AG04450 (cell line): Measurements from ENCODE around the gene FRG2. TPM values are rescaled to one million over a fixed set of nuclear protein-coding genes. Genes with fewer than 3 reads are reported as not detected.
"Not testable (repeated sequence)": the region's sequence is repeated elsewhere in the genome, so short reads cannot be mapped to it uniquely, and the experiment has no call there.

Experiments used
- CTCF ChIA-PET: fragments of 300-600, 350-600 bp; formaldehyde crosslinking; extraction: SDS; loops from one replicate; lab custom pipeline; 2022; ENCODE audit warnings: antibody characterized with exemption, inconsistent platforms; lab: Charles Lee
- POLR2A ChIA-PET: fragments of 350-600 bp; formaldehyde crosslinking; extraction: SDS; loops from one replicate; lab custom pipeline; 2021; ENCODE audit warnings: antibody characterized with exemption, inconsistent platforms; lab: Yijun Ruan, JAX
- DNase-seq: peaks from one replicate; pipeline ENCODE4 v3.0.0-alpha.2; 2011; ENCODE audit warnings: low read depth, low spot score
- H3K27ac ChIP-seq: one replicate; pipeline ENCODE4 v1.5.1; 2012; ENCODE audit warnings: low read depth, low read length, control low read depth
- H3K27me3 ChIP-seq: one replicate; pipeline ENCODE4 v1.6.0; 2012; ENCODE audit warnings: low read length; ENCODE audit not compliant: control insufficient read depth, insufficient read depth
- H3K4me3 ChIP-seq: 2 replicates; pipeline ENCODE4 v1.5.1; 2011; ENCODE audit warnings: mild to moderate bottlenecking, low read depth, low read length, control low read depth
- H3K9me3 ChIP-seq: 2 replicates; pipeline ENCODE4 v1.5.1; 2012; ENCODE audit warnings: low read length; ENCODE audit not compliant: control insufficient read depth, insufficient read depth
- polyA plus RNA-seq: library from polyadenylated mRNA; depleted of rRNA; stranded (reverse); fragments of >200 nt; gene quantifications from 2 replicates; pipeline ENCODE4 v1.2.3, GENCODE V29; 2011
- TF ChIP-seq, protein P1 (sequence below): IDR thresholded peaks from 2 replicates; pipeline ENCODE4 v1.5.1; 2011; ENCODE audit warnings: low read depth, low read length, control low read depth, inconsistent platforms

FRG2 gene
- polyA plus RNA-seq, 1 experiment: not detected

DNA sequence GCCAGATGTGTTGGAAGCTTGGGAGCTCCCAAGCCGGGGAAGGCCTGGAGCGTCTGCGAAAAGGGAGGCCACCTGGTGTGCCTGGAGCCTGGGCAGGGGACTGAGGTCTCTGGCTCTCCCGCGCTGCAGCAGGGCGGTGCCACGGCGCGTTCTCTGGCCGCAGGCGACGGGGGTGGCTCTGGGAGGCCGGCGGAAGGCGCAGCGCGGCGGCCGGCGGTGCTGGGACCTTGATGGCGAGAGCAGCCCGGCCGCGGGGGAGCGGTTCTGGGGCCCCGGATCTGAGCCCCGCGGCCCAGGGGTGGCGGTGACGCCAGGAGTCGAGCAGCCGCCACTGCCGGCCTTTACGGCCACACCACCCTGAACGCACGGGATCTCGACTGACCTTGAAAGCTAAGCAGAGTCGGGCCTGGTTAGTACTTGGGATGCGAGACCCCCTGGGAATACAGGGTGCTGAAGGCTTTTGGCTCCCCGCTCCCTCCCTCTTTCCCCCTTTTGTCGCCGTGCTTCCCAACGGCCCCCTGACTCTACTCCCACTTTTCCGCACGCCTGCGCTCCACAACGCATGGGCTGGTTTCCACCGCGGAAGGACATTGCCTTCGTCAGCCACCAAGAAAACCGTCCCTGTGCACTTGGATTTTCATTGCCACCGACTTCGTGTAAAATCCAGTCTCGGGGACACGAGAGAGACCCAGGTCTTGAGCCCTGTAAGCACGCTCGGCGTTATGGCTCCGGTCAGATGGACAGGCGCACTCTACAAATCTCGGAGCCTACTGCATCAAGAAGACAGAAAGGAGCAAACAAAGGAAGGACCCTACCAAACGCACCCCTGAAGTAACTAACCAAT, 9.5 kb downstream of the FRG2 start:
- no peak overlapping the region for H3K27ac ChIP-seq
- H3K4me3 ChIP-seq: no peak overlapping the region
- ChIA-PET POLR2A (no interaction called here), CTCF (no interaction called here)
- DNase-seq: no peak
- TF ChIP-seq, protein P1, sequence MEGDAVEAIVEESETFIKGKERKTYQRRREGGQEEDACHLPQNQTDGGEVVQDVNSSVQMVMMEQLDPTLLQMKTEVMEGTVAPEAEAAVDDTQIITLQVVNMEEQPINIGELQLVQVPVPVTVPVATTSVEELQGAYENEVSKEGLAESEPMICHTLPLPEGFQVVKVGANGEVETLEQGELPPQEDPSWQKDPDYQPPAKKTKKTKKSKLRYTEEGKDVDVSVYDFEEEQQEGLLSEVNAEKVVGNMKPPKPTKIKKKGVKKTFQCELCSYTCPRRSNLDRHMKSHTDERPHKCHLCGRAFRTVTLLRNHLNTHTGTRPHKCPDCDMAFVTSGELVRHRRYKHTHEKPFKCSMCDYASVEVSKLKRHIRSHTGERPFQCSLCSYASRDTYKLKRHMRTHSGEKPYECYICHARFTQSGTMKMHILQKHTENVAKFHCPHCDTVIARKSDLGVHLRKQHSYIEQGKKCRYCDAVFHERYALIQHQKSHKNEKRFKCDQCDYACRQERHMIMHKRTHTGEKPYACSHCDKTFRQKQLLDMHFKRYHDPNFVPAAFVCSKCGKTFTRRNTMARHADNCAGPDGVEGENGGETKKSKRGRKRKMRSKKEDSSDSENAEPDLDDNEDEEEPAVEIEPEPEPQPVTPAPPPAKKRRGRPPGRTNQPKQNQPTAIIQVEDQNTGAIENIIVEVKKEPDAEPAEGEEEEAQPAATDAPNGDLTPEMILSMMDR: no peak
- peaks cover 29% of the 10 kb centered on the region for H3K9me3 ChIP-seq
- H3K27me3 ChIP-seq: peaks cover 59% of the 10 kb centered on the region

DNA sequence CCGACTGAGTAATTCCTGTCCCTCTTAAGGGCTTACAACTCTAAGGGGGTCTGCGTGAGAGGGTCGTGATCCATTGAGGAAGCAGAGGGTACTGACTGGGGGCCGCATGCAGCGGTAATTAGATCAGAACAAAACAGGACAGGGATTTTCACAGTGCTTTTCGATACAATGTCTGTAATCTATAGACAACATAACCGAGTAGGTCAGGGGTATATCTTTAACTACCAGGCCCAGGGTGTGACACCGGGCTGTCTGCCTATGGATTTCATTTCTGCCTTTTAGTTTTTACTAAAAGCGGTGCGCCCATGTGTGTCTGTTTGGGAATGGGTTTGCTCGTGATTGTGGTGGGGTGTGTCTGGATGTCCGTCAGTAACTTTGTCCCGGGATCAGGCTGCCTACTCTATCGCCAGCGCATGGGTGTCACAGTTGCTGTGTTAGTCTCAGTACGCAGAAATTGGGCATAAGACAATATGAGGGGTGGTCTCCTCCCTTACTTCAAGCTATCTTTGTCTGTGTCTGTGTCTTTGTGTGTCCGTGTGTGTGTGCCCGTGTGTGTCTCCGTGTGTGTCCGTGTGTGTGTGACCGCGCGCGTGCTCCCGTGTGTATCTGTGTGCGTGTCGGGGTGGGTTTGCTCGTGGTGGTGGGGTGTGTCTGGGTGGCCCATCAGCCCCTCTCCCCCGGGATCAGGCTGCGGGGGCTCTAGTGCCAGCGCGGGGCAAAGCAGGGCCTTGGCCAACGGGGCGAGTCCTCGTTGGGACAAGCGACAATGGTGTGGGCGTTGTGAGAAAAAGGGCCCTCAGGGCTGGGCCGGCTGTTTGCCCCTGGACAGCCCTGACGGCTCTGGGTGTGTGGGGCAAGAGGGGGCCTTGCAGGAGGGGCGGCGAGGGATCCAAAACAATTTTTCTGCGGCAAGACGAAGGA, 10.4 kb downstream of the FRG2 start:
- Histone ChIP-seq H3K27ac (no peak overlapping the region), H3K9me3 (peaks cover 27% of the 10 kb centered on the region; the same call in 1 of the 2 replicates), H3K27me3 (peaks cover 59% of the 10 kb centered on the region), H3K4me3 (no peak overlapping the region)
- no peak for DNase-seq
- CTCF ChIA-PET: no interaction called here
- TF ChIP-seq, protein P1: no peak
- POLR2A ChIA-PET: no interaction called here

DNA sequence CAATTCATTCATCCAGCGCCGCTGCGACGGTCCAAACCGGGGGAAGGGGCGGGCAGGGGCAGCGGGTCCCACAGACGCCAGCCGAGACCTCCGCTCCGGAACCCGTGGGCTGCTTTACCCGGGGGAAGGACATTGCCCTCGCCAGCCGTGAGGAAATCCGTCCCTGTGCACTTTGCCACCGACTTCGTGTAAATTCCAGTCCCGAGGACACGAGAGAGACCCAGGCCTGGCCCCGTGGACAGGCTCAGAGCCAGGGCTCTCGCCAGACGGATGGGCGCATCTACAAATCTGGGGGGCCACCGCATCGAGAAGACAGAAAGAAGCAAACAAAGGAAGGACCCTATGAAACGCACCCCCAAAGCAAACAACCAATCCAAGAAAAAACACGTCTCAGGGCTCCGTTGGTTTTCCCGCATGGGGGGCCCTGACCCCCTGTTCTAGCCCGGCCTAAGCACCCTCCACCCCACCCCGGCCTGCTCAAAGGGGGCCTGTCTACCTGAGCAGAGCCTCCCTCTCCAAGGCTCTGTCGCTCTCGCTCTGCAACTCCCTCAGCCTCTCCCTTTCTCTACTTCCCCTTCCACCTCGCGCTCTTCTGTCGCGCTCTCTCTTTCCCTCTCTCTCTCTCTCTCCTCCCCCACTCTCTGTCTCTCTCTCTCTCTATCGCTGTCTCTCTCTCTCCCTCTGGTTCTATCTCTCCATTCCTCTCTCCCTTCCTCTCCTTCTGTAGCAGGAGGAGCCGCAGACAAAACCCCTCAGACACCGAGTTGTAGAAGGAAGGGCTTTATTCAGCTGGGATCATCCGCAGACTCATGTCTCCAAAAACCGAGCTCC, 11.3 kb downstream of the FRG2 start:
- ChIA-PET POLR2A (no interaction called here), CTCF (no interaction called here)
- H3K4me3 ChIP-seq: no peak overlapping the region
- H3K27me3 ChIP-seq: peaks cover 54% of the 10 kb centered on the region
- DNase-seq: no peak
- TF ChIP-seq, protein P1: no peak
- H3K9me3 ChIP-seq: peaks cover 26% of the 10 kb centered on the region; the same call in 1 of the 2 replicates
- no peak overlapping the region for H3K27ac ChIP-seq

DNA sequence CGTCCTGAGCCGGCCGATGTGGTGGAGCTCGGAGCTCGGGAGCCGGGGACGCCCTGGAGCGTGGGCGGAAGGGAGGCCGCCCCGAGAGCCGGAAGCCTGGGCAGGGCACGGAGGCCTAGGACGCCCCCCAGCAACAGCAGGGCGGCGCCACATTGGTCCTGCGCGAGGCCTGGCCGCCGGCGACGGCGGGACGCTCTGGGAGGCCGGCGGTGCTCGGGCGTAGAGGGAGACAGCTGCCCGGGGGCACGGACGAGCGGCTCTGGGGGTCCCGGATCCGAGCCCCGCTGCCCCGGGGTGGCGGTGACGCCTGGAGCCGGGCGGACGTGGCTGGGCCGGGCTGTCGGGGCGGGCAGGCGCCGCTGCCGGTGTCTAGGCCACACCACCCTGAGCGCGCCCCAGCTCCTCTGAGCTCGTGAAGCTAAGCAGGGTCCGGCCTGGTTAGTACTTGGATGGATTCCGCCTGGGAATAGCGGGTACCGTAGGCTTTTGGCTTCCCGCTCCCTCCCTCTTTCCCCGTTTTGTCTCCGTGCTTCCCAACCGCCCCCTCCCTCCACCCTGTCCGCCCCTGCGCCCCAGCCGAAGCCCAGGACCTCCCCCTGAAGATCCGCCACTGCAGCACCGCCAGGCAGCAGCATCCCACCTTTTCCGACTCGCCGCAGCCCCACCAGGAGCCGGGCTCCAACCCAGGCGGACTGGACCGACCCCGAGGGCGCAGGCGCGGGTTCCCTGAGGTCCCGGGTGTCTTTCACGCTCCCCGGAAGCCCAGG, 12.1 kb downstream of the FRG2 start:
- no peak for DNase-seq
- POLR2A ChIA-PET: no interaction called here
- H3K4me3 ChIP-seq: peak overlapping the region; percentile 4; the same call in 1 of the 2 replicates
- H3K27ac ChIP-seq: no peak overlapping the region
- H3K9me3 ChIP-seq: peaks cover 22% of the 10 kb centered on the region; the same call in 1 of the 2 replicates
- peaks cover 46% of the 10 kb centered on the region for H3K27me3 ChIP-seq
- TF ChIP-seq, protein P1: no peak
- CTCF ChIA-PET: no interaction called here

DNA sequence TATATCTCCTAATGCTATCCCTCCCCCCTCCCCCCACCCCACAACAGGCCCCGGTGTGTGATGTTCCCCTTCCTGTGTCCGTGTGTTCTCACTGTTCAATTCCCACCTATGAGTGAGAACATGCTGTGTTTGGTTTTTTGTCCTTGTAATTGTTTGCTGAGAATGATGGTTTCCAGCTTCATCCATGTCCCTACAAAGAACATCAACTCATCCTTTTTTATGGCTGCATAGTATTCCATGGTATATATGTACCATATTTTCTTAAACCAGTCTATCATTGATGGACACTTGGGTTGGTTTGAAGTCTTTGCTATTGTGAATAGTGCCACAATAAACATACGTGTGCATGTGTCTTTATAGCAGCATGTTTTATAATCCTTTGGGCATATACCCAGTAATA, 37.1 kb downstream of the FRG2 start:
- H3K4me3 ChIP-seq, POLR2A ChIA-PET, CTCF ChIA-PET, H3K9me3 ChIP-seq, H3K27ac ChIP-seq, H3K27me3 ChIP-seq, DNase-seq: not testable (repeated sequence)
